T-helper 22 cell (primary cell): ENCODE measurements around the gene RPA4.
"Not testable (repeated sequence)": the region's sequence is repeated elsewhere in the genome, so short reads cannot be mapped to it uniquely, and the experiment has no call there.

Experiments used
- DNase-seq: peaks from one replicate; pipeline ENCODE4 v3.0.0-alpha.2; 2020; ENCODE audit warnings: low read depth

Gene RPA4, protein sequence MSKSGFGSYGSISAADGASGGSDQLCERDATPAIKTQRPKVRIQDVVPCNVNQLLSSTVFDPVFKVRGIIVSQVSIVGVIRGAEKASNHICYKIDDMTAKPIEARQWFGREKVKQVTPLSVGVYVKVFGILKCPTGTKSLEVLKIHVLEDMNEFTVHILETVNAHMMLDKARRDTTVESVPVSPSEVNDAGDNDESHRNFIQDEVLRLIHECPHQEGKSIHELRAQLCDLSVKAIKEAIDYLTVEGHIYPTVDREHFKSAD

DNA sequence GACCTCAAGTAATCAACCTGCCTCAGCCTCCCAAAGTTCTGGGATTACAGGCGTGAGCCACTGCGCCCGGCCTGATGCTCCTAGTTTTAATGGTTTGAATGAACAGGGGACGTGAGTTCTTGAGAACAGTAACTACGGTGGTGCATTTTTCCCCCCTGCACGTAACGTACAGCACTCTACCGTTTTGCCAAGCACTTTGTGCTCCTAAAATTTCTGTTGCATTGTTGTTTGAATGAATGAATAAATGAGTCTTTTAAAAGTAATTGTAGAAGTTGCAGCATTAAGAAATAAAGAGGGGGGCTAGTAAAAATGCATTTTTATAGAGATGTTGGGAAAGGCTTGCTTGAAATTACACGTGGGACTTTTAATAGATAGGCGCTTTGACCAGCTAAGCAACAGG is at the start of gene RPA4:
RPA4 (plus strand) TSS at position 301 of the 400 bp plus-strand sequence. CDS start 403 bp downstream, outside the sequence.
- DNase-seq = no peak

GRCh38 chrX:96834137-96834536 is 49.6 kb upstream of the RPA4 start:
- no peak for DNase-seq

DNA sequence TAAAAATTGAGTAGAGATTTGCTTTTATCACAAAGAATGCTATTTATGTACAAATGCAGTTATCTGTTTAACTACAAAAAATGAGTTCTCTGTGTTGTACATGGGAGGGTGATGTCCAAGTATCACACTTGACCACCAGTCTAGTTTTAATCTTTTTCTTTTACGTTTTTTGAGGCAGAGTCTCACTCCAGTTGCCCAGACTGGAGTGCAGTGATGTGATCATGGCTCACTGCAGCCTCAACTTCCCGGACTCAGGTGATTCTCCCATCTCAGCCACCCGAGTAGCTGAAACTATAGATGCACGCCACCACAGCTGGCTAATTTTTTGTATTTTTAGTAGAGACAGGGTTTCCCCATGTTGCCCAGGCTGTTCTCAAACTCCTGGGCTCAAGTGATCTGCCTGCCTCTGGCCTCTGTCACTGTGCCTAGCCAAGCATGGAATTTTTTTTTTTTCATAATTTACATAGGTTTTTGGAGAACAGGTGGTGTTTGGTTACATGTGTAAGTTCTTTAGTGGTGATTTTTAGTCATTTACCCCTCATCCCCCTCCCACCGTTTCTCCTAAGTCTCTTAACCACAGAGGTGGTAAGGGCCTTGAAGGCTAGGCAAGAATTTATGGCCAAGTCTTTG is 47.9 kb upstream of the RPA4 start:
- DNase-seq = no peak

DNA sequence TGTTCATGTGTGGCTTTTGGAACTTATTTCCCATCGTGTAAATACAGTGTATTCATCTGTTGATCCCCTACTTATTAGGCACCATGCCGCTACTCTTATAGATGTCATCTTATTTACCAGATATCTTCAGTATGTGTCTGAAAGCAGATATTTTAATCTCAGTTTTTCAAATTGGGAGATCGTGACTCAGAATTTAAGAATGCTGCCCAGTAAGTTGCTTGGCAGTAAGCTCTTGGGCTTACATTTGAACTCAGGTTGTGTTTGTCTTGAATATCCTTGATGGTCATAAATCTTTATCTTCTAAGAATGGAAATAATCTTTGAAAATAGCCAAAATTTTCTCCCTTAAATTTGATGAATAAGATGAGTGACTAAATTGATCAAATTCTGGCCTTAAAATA is 45.9 kb upstream of the RPA4 start:
- no peak for DNase-seq

DNA sequence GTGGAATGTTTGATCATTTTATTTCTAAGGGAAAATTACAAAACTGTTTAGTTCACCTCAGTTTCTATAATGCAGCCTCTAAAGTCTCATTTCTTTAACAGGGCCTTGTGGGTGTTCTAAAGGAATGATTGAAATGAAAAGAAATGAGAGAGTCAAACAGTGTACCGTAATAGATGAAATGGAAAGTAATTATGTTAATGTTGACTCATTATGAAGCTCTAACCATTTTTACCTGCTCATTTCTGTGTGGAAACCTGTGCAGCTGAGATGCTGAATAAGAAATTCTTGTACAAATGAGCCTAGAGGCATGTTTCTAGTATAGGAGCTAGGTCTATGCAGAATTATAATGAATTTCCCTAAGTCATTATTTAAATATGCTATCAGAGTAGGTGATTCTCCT is 45.2 kb upstream of the RPA4 start:
- DNase-seq = no peak

- no peak for DNase-seq
These were observed 42.4 kb upstream of the RPA4 start for GRCh38 chrX:96841325-96841724.

DNA sequence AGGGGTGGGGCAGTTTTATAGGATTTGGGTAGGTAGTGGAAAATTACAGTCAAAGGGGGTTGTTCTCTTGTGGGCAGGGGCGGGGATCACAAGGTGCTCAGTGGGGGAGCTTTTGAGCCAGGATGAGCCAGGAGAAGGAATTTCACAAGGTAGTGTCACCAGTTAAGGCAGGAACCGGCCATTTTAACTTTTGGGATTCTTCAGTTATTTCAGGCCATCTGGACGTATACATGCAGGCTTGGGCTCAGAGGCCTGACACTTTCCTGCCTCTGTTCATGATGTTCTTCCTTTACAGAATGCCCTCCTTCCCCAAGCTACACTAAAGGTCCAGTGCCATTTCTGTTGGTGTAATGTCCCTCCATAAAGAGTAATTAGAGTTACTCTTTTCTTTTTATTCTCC is 41.8 kb upstream of the RPA4 start:
- not testable (repeated sequence) for DNase-seq

GRCh38 chrX:96843566-96843965 is 40.1 kb upstream of the RPA4 start:
- DNase-seq = no peak

DNA sequence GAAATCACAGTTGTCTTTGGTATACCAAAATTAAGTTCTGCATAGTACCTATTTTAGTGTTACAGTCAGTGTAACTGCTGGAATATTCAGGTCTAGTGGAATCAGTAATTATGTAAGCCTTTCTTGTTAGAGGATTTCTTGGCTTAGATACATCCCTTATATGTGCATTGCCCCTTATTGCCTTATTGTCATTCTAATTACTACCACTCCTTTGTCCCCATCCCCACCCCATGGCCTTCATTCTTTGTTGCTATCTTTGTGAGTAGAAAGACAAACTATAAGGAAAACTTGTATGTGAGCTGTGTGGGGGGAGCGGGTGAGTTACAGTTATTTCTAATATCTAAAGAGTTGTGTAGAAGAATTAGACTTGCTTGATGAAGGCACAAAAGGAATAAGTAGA is 36.9 kb upstream of the RPA4 start:
- DNase-seq = no peak

DNA sequence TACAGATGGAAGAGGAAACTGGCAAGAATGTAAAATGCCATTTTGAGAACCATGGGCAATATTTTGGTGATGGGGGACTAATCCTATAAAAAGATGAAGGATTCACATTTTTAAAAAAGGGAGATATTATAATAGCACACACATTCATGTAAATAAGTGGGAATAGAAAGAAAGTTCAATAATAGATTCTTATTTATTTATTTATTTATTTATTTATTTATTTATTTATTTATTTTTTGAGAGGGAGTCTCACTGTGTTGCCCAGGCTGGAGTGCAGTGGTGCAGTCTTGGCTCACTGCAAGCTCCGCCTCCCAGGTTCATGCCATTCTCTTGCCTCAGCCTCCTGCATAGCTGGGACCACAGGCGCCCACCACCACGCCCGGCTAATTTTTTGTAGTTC is 24.3 kb upstream of the RPA4 start:
- DNase-seq = not testable (repeated sequence)

DNA sequence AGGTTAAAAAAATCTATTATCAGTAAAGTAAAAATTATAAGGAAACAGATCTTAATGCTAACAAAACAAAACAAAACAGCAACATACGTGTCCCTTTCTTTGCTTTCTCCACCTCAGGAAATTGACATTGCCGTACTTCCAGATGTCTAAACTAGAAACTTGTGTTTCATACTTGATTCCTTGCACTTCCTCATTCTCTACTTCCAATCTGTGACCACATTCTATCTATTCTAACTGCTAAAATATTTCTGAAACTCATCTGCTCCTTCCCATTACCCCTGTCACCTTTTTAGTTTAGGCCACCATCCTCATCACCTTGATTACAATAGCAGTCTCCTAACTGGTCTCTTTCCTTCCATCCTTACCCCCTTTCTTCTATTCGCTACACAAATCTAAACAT is 22.5 kb upstream of the RPA4 start:
- DNase-seq = no peak

DNA sequence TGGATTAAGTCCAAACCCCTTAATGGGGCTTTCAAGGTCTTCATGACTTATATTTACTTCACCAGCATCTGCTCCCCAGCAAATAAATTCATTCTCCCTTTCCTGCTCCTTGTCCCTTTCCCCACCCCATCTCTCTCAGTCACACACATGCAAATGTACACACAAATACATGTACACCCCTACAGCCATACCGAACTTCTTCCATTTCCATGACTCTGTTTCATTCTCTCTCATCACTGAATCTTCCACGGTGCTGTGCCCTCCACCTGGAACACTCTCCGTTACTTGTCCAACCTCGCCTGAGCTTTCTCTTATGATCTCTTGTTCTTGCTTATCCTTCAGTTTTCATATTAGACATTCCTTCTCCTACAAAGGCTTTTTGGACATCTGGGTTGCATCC is 22.0 kb upstream of the RPA4 start:
- DNase-seq = no peak

- no peak for DNase-seq
These were observed 319 bp downstream of the RPA4 start for GRCh38 chrX:96884027-96884426.

- DNase-seq = no peak
These were observed 6.0 kb downstream of the RPA4 start for GRCh38 chrX:96889726-96890125.

GRCh38 chrX:96906741-96907140 is 23.0 kb downstream of the RPA4 start:
- DNase-seq = no peak

- DNase-seq = no peak
These were observed 24.0 kb downstream of the RPA4 start for GRCh38 chrX:96907516-96908272.

- DNase-seq = no peak
These were observed 25.6 kb downstream of the RPA4 start for GRCh38 chrX:96909291-96909690.

GRCh38 chrX:96918864-96919263 is 35.2 kb downstream of the RPA4 start:
- no peak for DNase-seq

- DNase-seq = no peak
These were observed 36.0 kb downstream of the RPA4 start for GRCh38 chrX:96919672-96920071.

DNA sequence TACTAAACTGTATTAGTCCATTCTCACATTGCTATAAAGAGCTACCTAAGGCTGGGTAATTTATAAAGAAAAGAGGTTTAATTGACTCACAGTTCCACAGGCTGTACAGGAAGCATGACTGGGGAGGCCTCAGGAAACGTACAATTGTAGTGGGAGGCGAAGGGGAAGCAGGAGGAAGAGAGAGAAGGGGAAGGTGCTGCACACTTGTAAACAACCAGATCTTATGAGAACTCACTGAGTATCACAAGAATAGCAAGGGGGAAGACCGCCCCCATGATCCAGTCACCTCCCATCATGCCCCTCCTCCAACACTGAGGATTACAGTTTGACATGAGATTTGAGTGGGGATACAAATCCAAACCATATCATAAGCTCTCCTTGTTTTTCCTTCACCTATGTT is 40.9 kb downstream of the RPA4 start:
- no peak for DNase-seq

GRCh38 chrX:96929036-96929435 is 45.3 kb downstream of the RPA4 start:
- DNase-seq = no peak
